ENCODE data around the gene CBX4. TPM values are rescaled to one million over a fixed set of nuclear protein-coding genes. Genes with fewer than 3 reads are reported as not detected.

Gene CBX4
- total and polyA plus RNA-seq, 2 experiments from 2014 or later: 1.4 to 4.6 TPM

GRCh38 chr17:79841369-79842135 lies 2.3 kb upstream of the CBX4 start:
- TF ChIP-seq EZH2 (IDR thresholded peaks at IDR 0.05; ENCODE audit: low read depth, unreplicated experiment): peak; percentile 87
- TF ChIP-seq REST (IDR thresholded peaks at IDR 0.05; ENCODE audit: unreplicated experiment): no peak
- H3F3A ChIP-seq (replicated peaks; ENCODE audit: low read depth): peaks cover 34% of the 10 kb centered on the region
- Mint-ChIP-seq H3K4me1 (peaks cover 35% of the 10 kb centered on the region), H3K4me3 (peak overlapping the region; percentile 40; the same call in 1 of the 3 replicates), H3K27me3 (ENCODE audit: insufficient read depth, low read depth, poor library complexity) (peaks cover 87% of the 10 kb centered on the region), H3K27ac (no peak overlapping the region), H3K9me3 (peaks cover 5% of the 10 kb centered on the region; the same call in 2 of the 3 replicates), H3K36me3 (ENCODE audit: low read depth) (no peaks in the 10 kb centered on the region)
- H3K4me3 ChIP-seq: peak overlapping the region; percentile 64
- H3K27ac ChIP-seq (ENCODE audit: low read depth): no peak overlapping the region
- H3K4me1 ChIP-seq (ENCODE audit: insufficient read depth): peaks cover 41% of the 10 kb centered on the region
- no peak; the same call in 2 of the 3 replicates for ATAC-seq
- no peaks in the 10 kb centered on the region for H3K36me3 ChIP-seq (ENCODE audit: insufficient read depth)
- H4K20me1 ChIP-seq (replicated peaks; ENCODE audit: insufficient read depth): peaks cover 7% of the 10 kb centered on the region
- H3K9me2 ChIP-seq (ENCODE audit: insufficient read depth): no peaks in the 10 kb centered on the region
- H3K4me2 ChIP-seq: peak overlapping the region; percentile 70
- H3K79me2 ChIP-seq (replicated peaks; ENCODE audit: insufficient read depth): no peaks in the 10 kb centered on the region
- H3K27me3 ChIP-seq (ENCODE audit: insufficient read depth): peaks cover 90% of the 10 kb centered on the region
- no peak overlapping the region for H2AFZ ChIP-seq
- DNase-seq (ENCODE audit: low spot score): peak; percentile 69

- Mint-ChIP-seq H3K4me1 (peaks cover 35% of the 10 kb centered on the region), H3K9me3 (peaks cover 5% of the 10 kb centered on the region; the same call in 2 of the 3 replicates), H3K27me3 (ENCODE audit: insufficient read depth, low read depth, poor library complexity) (peaks cover 87% of the 10 kb centered on the region), H3K27ac (no peak overlapping the region), H3K4me3 (no peak overlapping the region), H3K36me3 (ENCODE audit: low read depth) (no peaks in the 10 kb centered on the region)
- no peak for DNase-seq (ENCODE audit: low spot score)
- H4K20me1 ChIP-seq (replicated peaks; ENCODE audit: insufficient read depth): peaks cover 7% of the 10 kb centered on the region
- H3F3A ChIP-seq (replicated peaks; ENCODE audit: low read depth): peaks cover 37% of the 10 kb centered on the region
- H3K27me3 ChIP-seq (ENCODE audit: insufficient read depth): peaks cover 88% of the 10 kb centered on the region
- H3K9me2 ChIP-seq (ENCODE audit: insufficient read depth): no peaks in the 10 kb centered on the region
- no peak overlapping the region for H2AFZ ChIP-seq
- H3K27ac ChIP-seq (ENCODE audit: low read depth): no peak overlapping the region
- H3K79me2 ChIP-seq (replicated peaks; ENCODE audit: insufficient read depth): no peaks in the 10 kb centered on the region
- no peaks in the 10 kb centered on the region for H3K36me3 ChIP-seq (ENCODE audit: insufficient read depth)
- peaks cover 44% of the 10 kb centered on the region for H3K4me1 ChIP-seq (ENCODE audit: insufficient read depth)
- peak overlapping the region; percentile 64; the same call in 1 of the 2 replicates for H3K4me3 ChIP-seq
- H3K4me2 ChIP-seq: peak overlapping the region; percentile 70
- ATAC-seq: no peak
- TF ChIP-seq EZH2phosphoT487 (IDR thresholded peaks at IDR 0.05; ENCODE audit: unreplicated experiment): no peak
- TF ChIP-seq CREB1 (CRISPR knock-in tag; IDR thresholded peaks at IDR 0.05; ENCODE audit: low read depth): no peak
- TF ChIP-seq ZNF462 (CRISPR knock-in tag; IDR thresholded peaks at IDR 0.05): no peak
- TF ChIP-seq POLR2AphosphoS5 (IDR thresholded peaks at IDR 0.05; ENCODE audit: low read depth): no peak
- no peak for TF ChIP-seq ZNF331 (CRISPR knock-in tag; IDR thresholded peaks at IDR 0.05; ENCODE audit: low read depth)
- no peak for TF ChIP-seq NANOG (IDR thresholded peaks at IDR 0.05; ENCODE audit: borderline replicate concordance)
Measured at GRCh38 chr17:79840989-79841286, 1.7 kb upstream of the CBX4 start.

All from GM23338 (cell line).